Esophagus (tissue), 2 donors: ENCODE measurements around the gene C17orf113. TPM values are rescaled to one million over a fixed set of nuclear protein-coding genes. Genes with fewer than 3 reads are reported as not detected.

Experiments used
- H3K27ac ChIP-seq, 2 donors: one replicate each; pipeline ENCODE4 v1.5.1; 2013; ENCODE audit warnings: low read depth in 2 of 2, mild to moderate bottlenecking in 2 of 2, inconsistent platforms in 1 of 2, low read length in 1 of 2, moderate library complexity in 1 of 2
- H3K27me3 ChIP-seq, 2 donors: one replicate each; pipeline ENCODE4 v1.6.1; 2013; ENCODE audit warnings: low read length in 2 of 2, control low read depth in 1 of 2, mild to moderate bottlenecking in 1 of 2; ENCODE audit not compliant: insufficient read depth in 2 of 2, control insufficient read depth in 1 of 2
- H3K36me3 ChIP-seq, 2 donors: one replicate each; pipeline ENCODE4 v1.6.1; 2013; ENCODE audit warnings: low read length in 1 of 2; ENCODE audit not compliant: control insufficient read depth in 2 of 2, insufficient read depth in 2 of 2
- H3K4me1 ChIP-seq, 2 donors: one replicate each; pipeline ENCODE4 v1.6.1; 2013; ENCODE audit warnings: low read length in 1 of 2; ENCODE audit not compliant: control insufficient read depth in 2 of 2, insufficient read depth in 2 of 2
- H3K4me3 ChIP-seq, 2 donors: one replicate each; pipeline ENCODE4 v1.5.1; 2013; ENCODE audit warnings: low read length in 2 of 2, mild to moderate bottlenecking in 2 of 2, low read depth in 1 of 2, moderate library complexity in 1 of 2
- H3K9me3 ChIP-seq, 2 donors: one replicate each; pipeline ENCODE4 v1.6.1; 2013; ENCODE audit warnings: mild to moderate bottlenecking in 2 of 2, low read depth in 1 of 2, low read length in 1 of 2, moderate library complexity in 1 of 2; ENCODE audit not compliant: control insufficient read depth in 2 of 2, insufficient read depth in 1 of 2
- WGBS, 2 donors: extraction: QIAGEN DNeasy Blood & Tissue Kit; methylation state at CpG; one replicate each; pipeline ENCODE4 v1.1.7; 2013; 5-methylcytosine and 5-hydroxymethylcytosine counted together
- polyA plus RNA-seq, 2 donors: library from polyadenylated mRNA; stranded (reverse); fragments of 200-250 nt; gene quantifications; one replicate each; pipeline ENCODE4 v1.2.3, GENCODE V29; 2013
- donor health status: healthy with polysubstance abuse.
- donor health status: Bipolar disorder and iron deficiency.

The C17orf113 gene
- polyA plus RNA-seq, 2 donors, result 0.32 to 0.39 TPM

DNA sequence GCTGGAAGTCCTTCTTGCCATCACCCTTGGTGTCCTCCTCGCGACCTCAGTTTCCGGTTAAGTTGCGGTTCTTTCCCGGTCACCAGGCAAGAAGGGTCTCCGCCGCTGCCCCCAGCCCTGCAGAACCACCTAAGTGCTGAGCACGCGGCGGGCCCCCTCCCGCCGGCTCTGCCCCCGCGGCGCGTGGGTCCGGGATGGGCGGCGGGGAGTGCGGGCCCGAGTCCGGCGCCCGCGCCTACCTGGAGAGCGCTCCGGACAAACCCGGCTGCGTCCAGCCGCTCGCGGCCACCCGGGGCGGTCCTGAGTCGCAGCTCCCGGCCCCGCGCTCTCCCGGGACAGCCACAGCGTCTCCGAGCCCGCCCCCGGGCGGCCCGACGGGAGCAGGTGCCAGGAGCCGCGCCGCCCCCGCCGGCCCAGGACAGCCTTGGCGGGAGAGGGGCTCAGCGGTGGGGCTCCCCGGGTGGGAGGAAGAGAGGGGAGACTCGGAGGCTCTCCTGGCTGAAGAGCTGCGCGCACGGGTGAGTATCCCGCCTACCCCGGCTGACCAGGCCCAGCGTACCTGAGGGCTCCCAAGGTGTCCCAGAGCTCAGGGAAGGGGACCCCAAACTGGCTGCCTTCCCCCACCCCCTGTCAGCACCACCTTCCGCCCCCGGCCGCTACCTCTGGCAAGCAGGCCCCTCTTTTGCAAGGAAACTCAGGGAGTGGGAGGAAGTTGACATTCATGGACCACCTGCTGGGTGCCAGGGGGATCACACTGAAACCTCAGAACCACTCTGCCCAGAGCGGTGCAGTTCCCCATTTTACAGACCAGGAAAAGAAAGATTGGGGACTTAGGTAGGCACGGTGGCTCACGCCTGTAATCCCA, 22.2 kb upstream of the C17orf113 start:
- H3K4me3 ChIP-seq, result peak overlapping the region in 1 of 2 donors; percentile 26
- no peaks in the 10 kb centered on the region for H3K9me3 ChIP-seq
- H3K4me1 ChIP-seq, result peaks cover 3% of the 10 kb centered on the region in 2 donors
- H3K36me3 ChIP-seq, result no peaks in the 10 kb centered on the region
- no peak overlapping the region for H3K27ac ChIP-seq
- H3K27me3 ChIP-seq, result peaks cover 0 to 9% of the 10 kb centered on the region in 2 donors
- 11 to 12% methylated on average over 55 to 67 of the region's 67 CpGs for WGBS, 2 donors

DNA sequence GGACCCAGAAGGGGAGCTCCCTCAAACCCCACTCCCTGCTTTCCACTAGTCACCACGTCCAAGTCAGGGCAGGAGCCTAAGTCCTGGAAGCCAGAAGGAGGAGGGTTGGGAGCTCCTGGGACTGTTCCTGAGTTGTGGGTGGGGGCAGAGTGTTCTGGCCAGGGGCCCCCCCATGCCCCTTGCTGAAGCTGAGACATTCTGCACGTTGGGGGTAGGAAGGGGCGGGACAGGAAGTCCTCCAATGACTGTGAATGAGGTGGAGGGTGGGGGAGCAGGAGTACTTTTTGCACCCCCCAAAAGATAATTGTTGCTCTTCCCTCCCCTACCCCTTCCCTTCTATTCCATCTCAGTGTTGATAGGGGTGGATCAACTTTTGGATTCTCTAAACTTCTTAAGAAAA, 21.4 kb upstream of the C17orf113 start:
- no peak overlapping the region for H3K4me3 ChIP-seq
- no peak overlapping the region for H3K27ac ChIP-seq
- 24 to 49% methylated on average over 3 of the region's 3 CpGs for WGBS, 2 donors
- H3K36me3 ChIP-seq, result no peaks in the 10 kb centered on the region
- H3K9me3 ChIP-seq, result no peaks in the 10 kb centered on the region
- peaks cover 3% of the 10 kb centered on the region in 2 donors for H3K4me1 ChIP-seq
- H3K27me3 ChIP-seq, result peaks cover 0 to 9% of the 10 kb centered on the region in 2 donors

DNA sequence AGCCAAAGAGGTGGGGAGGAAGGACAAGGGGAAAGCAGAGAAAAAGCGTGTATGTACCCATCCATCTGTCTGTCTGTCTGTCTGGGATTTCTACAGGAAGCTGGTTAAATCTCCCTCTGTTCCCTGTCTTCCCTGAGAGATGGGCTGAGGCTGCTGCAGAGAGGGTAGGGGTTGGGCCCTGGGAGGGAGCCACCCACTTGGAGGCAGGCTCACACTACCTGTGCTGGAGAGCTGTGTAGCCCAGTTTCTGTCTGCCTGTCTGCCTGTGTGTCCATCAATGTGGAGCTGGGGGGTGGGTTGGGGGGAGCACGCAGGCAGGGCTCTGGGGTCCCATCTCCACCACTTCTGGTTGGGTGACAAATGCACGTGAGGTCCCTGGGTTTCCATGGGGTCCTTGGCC, 18.6 kb upstream of the C17orf113 start:
- 71 to 77% methylated on average over 3 of the region's 3 CpGs for WGBS, 2 donors
- no peaks in the 10 kb centered on the region for H3K36me3 ChIP-seq
- H3K9me3 ChIP-seq, result no peaks in the 10 kb centered on the region
- no peak overlapping the region for H3K4me3 ChIP-seq
- H3K27me3 ChIP-seq, result peaks cover 0 to 9% of the 10 kb centered on the region in 2 donors
- peaks cover 3% of the 10 kb centered on the region in 2 donors for H3K4me1 ChIP-seq
- no peak overlapping the region for H3K27ac ChIP-seq

DNA sequence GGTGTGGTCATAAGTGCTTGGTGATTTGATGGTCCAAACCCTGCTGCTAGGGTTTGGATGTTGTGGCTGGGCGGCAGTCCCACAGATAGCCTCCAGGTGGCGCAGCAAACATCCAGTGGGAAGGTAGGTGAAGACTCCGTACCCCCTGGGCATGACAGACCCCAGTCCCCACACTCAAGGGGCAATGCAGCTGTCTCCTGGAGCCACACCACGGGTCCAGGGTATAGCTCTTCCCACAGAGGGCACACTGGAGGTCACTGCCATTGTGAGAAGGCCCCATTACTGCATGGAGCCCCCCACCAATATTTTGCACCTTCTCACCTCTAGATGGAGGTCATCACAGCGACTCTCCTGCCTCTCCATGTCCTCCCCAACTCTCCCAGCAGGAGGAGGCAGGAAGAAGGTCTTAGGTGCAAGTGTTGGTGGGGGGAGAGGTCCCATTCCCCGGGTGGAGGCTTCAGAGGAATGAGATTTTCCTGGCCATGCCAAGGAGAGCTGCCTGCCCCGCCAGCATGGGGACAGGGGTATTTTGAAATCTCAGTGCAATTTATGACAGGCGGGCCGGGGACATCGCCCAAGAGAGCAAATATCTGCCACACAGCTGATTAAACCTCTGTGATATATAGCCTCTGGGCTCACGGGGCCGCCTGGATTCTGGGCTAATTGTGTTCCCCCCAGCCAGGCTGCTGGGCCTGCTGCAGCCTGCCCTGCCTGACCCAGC, 17.1 kb upstream of the C17orf113 start:
- H3K4me1 ChIP-seq, result peaks cover 3% of the 10 kb centered on the region in 2 donors
- no peak overlapping the region for H3K4me3 ChIP-seq
- 27% methylated on average over 12 of the region's 12 CpGs for WGBS, 2 donors
- H3K27me3 ChIP-seq, result peaks cover 0 to 9% of the 10 kb centered on the region in 2 donors
- no peaks in the 10 kb centered on the region for H3K9me3 ChIP-seq
- H3K27ac ChIP-seq, result no peak overlapping the region
- H3K36me3 ChIP-seq, result no peaks in the 10 kb centered on the region

DNA sequence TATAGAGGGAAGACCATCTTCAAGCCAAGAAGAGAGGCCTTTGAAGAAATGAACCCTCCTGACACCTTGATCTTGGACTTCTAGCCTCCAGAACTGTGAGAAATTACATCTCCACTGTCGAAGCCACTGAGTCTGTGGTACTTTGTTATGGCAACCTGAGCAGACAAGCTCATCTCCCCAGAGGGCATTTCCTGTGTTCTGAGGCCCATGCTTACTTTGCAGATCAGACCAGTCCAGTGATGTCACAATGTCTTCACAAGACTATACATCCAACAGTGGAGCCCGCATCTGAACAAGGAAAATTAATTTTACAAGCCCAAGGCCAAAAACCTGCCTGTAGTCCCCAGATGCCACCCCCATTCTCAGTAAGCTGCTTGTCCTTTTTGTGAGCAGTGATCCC, 14.8 kb upstream of the C17orf113 start:
- Histone ChIP-seq H3K36me3 (no peaks in the 10 kb centered on the region), H3K4me1 (peaks cover 0 to 3% of the 10 kb centered on the region in 2 donors), H3K27ac (no peak overlapping the region), H3K27me3 (no peaks in the 10 kb centered on the region), H3K4me3 (no peak overlapping the region), H3K9me3 (no peaks in the 10 kb centered on the region)
- WGBS, 2 donors, result 60 to 68% methylated on average over 2 of the region's 2 CpGs

DNA sequence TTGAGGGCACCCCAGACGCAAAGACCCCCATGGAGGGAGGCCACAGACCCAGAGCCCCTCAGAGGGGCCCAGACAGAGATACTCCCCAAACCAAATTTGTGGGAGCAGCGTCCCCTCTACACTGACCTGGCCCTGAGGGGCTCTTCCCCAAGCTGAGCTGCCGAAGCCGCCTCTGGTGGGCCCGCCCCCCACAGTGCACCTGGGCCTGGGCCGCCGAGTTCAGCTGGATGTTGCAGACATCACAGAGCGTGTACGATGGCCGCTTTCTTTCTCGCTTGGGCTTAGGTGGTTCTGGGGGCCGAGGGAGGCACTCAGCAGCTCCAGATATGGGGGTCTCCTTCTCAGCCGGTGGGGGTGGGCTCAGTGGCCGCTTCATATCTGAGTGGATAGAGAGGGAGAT, 12.3 kb upstream of the C17orf113 start:
- H3K36me3 ChIP-seq, result no peaks in the 10 kb centered on the region
- 87% methylated on average over 14 of the region's 14 CpGs for WGBS, 2 donors
- no peaks in the 10 kb centered on the region for H3K4me1 ChIP-seq
- no peaks in the 10 kb centered on the region for H3K9me3 ChIP-seq
- H3K27me3 ChIP-seq, result no peaks in the 10 kb centered on the region
- no peak overlapping the region for H3K4me3 ChIP-seq
- no peak overlapping the region for H3K27ac ChIP-seq

DNA sequence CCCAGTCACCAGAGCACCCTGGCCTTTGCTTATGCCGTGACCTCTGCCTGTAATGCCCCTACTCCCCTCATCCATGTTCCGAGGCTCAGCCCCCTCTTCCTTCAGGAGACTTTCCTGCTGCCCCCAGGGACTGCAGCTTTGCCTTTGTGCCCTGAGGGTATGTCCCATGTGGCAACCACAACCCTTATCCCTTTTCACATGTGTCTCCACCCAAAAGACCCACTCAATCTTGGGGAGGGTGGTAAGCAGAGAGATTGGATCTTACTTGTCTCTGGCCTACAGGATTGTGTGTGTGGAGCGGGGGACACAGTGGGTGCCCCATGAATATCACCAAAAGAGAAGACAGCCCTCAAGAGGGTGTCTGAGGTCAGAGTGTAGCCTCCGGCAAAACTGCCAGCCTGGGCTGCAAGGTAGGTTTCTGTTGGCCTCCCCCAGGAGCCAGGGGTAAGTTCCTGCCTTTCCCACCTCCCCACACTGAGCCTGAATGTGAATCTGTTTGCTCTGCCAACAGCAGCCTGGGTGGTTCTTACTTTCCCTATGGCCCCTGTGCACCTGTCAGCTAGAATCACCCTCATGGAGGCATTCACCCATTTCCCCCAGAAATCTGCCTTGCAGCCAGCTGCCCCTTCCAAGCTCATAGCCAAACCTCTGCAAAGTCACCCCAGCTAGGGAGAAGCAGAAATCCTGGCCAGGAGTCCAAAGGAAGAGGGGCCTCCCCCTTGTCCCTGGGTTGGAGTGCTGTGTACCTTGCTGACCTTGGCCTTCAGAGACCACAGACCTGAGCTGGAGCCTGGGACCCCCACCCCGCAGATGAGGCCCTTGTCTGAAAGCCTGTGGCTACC, 11.5 kb upstream of the C17orf113 start:
- 64 to 65% methylated on average over 5 of the region's 5 CpGs for WGBS, 2 donors
- Histone ChIP-seq H3K27ac (no peak overlapping the region), H3K36me3 (no peaks in the 10 kb centered on the region), H3K9me3 (no peaks in the 10 kb centered on the region), H3K4me3 (no peak overlapping the region), H3K27me3 (no peaks in the 10 kb centered on the region), H3K4me1 (no peaks in the 10 kb centered on the region)

DNA sequence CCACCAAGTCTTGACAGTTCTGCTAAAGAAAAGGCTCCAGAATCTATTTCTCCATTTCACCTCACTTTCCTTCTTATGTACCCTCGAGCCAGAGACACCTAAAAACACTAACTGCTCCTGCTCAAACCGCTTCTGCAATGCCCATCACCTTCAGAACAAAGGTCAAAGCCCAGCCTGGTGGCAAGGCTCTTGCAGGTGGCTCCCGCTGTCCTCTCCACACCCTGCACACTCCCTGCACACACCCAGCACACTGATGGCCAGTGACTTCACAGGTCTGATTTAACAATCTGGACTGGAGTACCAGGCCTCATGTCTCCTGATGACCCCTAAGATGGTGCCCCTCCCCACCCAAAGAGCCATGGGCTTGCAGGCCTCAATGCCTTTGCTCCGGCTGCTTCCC, 9.8 kb upstream of the C17orf113 start:
- Histone ChIP-seq H3K9me3 (no peaks in the 10 kb centered on the region), H3K4me1 (no peaks in the 10 kb centered on the region), H3K27me3 (no peaks in the 10 kb centered on the region), H3K4me3 (no peak overlapping the region), H3K36me3 (no peaks in the 10 kb centered on the region), H3K27ac (no peak overlapping the region)
- 80 to 90% methylated on average over 4 of the region's 4 CpGs for WGBS, 2 donors

DNA sequence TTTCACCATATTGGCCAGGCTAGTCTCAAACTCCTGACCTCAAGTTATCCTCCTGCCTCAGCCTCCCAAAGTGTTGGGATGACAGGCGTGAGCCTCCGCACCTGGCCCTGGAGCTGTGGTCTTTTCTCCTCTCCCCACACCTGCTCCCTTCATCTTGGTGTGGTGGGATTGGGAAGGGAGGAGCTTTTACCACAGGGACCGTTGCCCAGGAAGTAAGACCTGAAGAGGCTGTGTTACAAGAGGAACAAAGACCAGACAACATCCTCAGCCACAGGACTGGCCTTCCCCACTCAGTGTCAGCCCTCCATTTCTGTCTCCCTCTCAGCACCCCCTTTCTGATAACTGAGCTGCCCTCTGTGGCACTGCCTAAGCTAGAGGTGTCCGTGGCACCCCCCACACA, 9.4 kb upstream of the C17orf113 start:
- H3K27me3 ChIP-seq, result no peaks in the 10 kb centered on the region
- no peaks in the 10 kb centered on the region for H3K4me1 ChIP-seq
- no peaks in the 10 kb centered on the region for H3K9me3 ChIP-seq
- no peak overlapping the region for H3K27ac ChIP-seq
- no peaks in the 10 kb centered on the region for H3K36me3 ChIP-seq
- WGBS, 2 donors, result 70 to 72% methylated on average over 4 of the region's 4 CpGs
- H3K4me3 ChIP-seq, result no peak overlapping the region
